ENCODE results near the gene JUNB. TPM values are rescaled to one million over a fixed set of nuclear protein-coding genes. Genes with fewer than 3 reads are reported as not detected.

Gene JUNB
- total RNA-seq, 1 experiment from 2014 or later, result 116 TPM

GRCh38 chr19:12785431-12786031 is 5.8 kb upstream of the JUNB start:
- no TSS peak for BruUV-seq (replicated peaks)
- intact Hi-C loops (cut with micrococcal nuclease; ENCODE audit: unreplicated experiment), result no loop called here
- peak overlapping the region; percentile 36 for H3K4me3 Mint-ChIP-seq (ENCODE audit: low read depth, unreplicated experiment)
- DNase-seq, result no peak
- no peaks in the 10 kb centered on the region for H3K27me3 Mint-ChIP-seq (ENCODE audit: unreplicated experiment)
- no peak overlapping the region for H3K27ac Mint-ChIP-seq (ENCODE audit: unreplicated experiment)
- H3K9me3 Mint-ChIP-seq (ENCODE audit: low read depth, unreplicated experiment), result no peaks in the 10 kb centered on the region
- peaks cover 32% of the 10 kb centered on the region for H3K36me3 Mint-ChIP-seq (ENCODE audit: insufficient read depth, unreplicated experiment)
- CTCF ChIA-PET, result no interaction called here
- no peak for TF ChIP-seq CTCF (IDR thresholded peaks at IDR 0.05; ENCODE audit: unreplicated experiment)
- peaks cover 17% of the 10 kb centered on the region for H3K4me1 Mint-ChIP-seq (ENCODE audit: low read depth, unreplicated experiment)

GRCh38 chr19:12786141-12786870 is 5.0 kb upstream of the JUNB start:
- TF ChIP-seq CTCF (IDR thresholded peaks at IDR 0.05; ENCODE audit: unreplicated experiment), result no peak
- intact Hi-C loops (cut with micrococcal nuclease; ENCODE audit: unreplicated experiment), result no loop called here
- Mint-ChIP-seq H3K9me3 (ENCODE audit: low read depth, unreplicated experiment) (no peaks in the 10 kb centered on the region), H3K27ac (ENCODE audit: unreplicated experiment) (peak overlapping the region; percentile 17), H3K36me3 (ENCODE audit: insufficient read depth, unreplicated experiment) (peaks cover 40% of the 10 kb centered on the region), H3K4me1 (ENCODE audit: low read depth, unreplicated experiment) (peaks cover 24% of the 10 kb centered on the region), H3K27me3 (ENCODE audit: unreplicated experiment) (no peaks in the 10 kb centered on the region), H3K4me3 (ENCODE audit: low read depth, unreplicated experiment) (peak overlapping the region; percentile 36)
- CTCF ChIA-PET, result no interaction called here
- BruUV-seq (replicated peaks), result no TSS peak
- peak; percentile 86 for DNase-seq

GRCh38 chr19:12786952-12787351 is 4.3 kb upstream of the JUNB start:
- no TSS peak for BruUV-seq (replicated peaks)
- no peaks in the 10 kb centered on the region for H3K9me3 Mint-ChIP-seq (ENCODE audit: low read depth, unreplicated experiment)
- peak overlapping the region; percentile 17 for H3K27ac Mint-ChIP-seq (ENCODE audit: unreplicated experiment)
- intact Hi-C loops (cut with micrococcal nuclease; ENCODE audit: unreplicated experiment), result no loop called here
- CTCF ChIA-PET, result no interaction called here
- no peak for TF ChIP-seq CTCF (IDR thresholded peaks at IDR 0.05; ENCODE audit: unreplicated experiment)
- peak overlapping the region; percentile 36 for H3K4me3 Mint-ChIP-seq (ENCODE audit: low read depth, unreplicated experiment)
- H3K27me3 Mint-ChIP-seq (ENCODE audit: unreplicated experiment), result no peaks in the 10 kb centered on the region
- no peak for DNase-seq
- peaks cover 46% of the 10 kb centered on the region for H3K36me3 Mint-ChIP-seq (ENCODE audit: insufficient read depth, unreplicated experiment)
- H3K4me1 Mint-ChIP-seq (ENCODE audit: low read depth, unreplicated experiment), result peaks cover 24% of the 10 kb centered on the region

GRCh38 chr19:12787458-12787857 is 3.8 kb upstream of the JUNB start:
- Mint-ChIP-seq H3K4me3 (ENCODE audit: low read depth, unreplicated experiment) (no peak overlapping the region), H3K36me3 (ENCODE audit: insufficient read depth, unreplicated experiment) (peaks cover 46% of the 10 kb centered on the region), H3K27me3 (ENCODE audit: unreplicated experiment) (no peaks in the 10 kb centered on the region), H3K4me1 (ENCODE audit: low read depth, unreplicated experiment) (peaks cover 24% of the 10 kb centered on the region), H3K9me3 (ENCODE audit: low read depth, unreplicated experiment) (no peaks in the 10 kb centered on the region), H3K27ac (ENCODE audit: unreplicated experiment) (peak overlapping the region; percentile 17)
- CTCF ChIA-PET, result interaction anchor here (0.6 kb wide), 1 partner anchor 115 kb away, joined by 4 read pairs; no protein-coding TSS in a partner anchor
- no peak for DNase-seq
- no TSS peak for BruUV-seq (replicated peaks)
- intact Hi-C loops (cut with micrococcal nuclease; ENCODE audit: unreplicated experiment), result no loop called here
- no peak for TF ChIP-seq CTCF (IDR thresholded peaks at IDR 0.05; ENCODE audit: unreplicated experiment)
